DOHH2 (cell line): ENCODE measurements around the gene BTBD18.

Experiments
- H3F3A ChIP-seq: fragments of 200-600 bp; sonication (generic), shearing (Covaris generic); 2 replicates; pipeline ENCODE4 v1.6.0; 2016; ENCODE audit warnings: antibody characterized with exemption, mild to moderate bottlenecking; ENCODE audit not compliant: control insufficient read depth, insufficient read depth
- H3K27ac ChIP-seq: fragments of 200-600 bp; sonication (generic); 2 replicates; pipeline ENCODE4 v1.5.1; 2014; ENCODE audit warnings: low read depth, mild to moderate bottlenecking, low read length, moderate library complexity
- H3K27me3 ChIP-seq: fragments of 200-600 bp; sonication (generic); 2 replicates; pipeline ENCODE4 v1.6.1; 2014; ENCODE audit warnings: mild to moderate bottlenecking, low read length, mixed read lengths; ENCODE audit not compliant: control insufficient read depth
- H3K36me3 ChIP-seq: fragments of 200-600 bp; sonication (generic); 2 replicates; pipeline ENCODE4 v1.6.1; 2014; ENCODE audit warnings: mild to moderate bottlenecking, low read length, moderate library complexity, mixed read lengths; ENCODE audit not compliant: control insufficient read depth
- H3K4me1 ChIP-seq: fragments of 200-600 bp; sonication (generic); 2 replicates; pipeline ENCODE4 v1.6.1; 2014; ENCODE audit warnings: mild to moderate bottlenecking, low read length, mixed read lengths; ENCODE audit not compliant: control insufficient read depth
- H3K4me2 ChIP-seq: fragments of 200-600 bp; sonication (generic); 2 replicates; pipeline ENCODE4 v1.6.0; 2014; ENCODE audit warnings: mild to moderate bottlenecking, low read length, moderate library complexity
- H3K4me3 ChIP-seq: fragments of 200-600 bp; sonication (generic); 2 replicates; pipeline ENCODE4 v1.5.1; 2014; ENCODE audit warnings: mild to moderate bottlenecking, low read length, mixed read lengths
- H3K79me2 ChIP-seq: fragments of 200-600 bp; sonication (generic); 2 replicates; pipeline ENCODE4 v1.6.1; 2014; ENCODE audit warnings: mild to moderate bottlenecking, low read length, mixed read lengths; ENCODE audit not compliant: control insufficient read depth
- H3K9me2 ChIP-seq: fragments of 200-600 bp; sonication (generic); replicated peaks from 2 replicates; pipeline ENCODE4 v1.6.1; 2014; ENCODE audit warnings: mild to moderate bottlenecking, low read length, mixed read lengths; ENCODE audit not compliant: control insufficient read depth
- H3K9me3 ChIP-seq: fragments of 200-600 bp; sonication (generic); 2 replicates; pipeline ENCODE4 v1.6.1; 2014; ENCODE audit warnings: antibody characterized with exemption, low read length, mixed read lengths; ENCODE audit not compliant: control insufficient read depth, insufficient read depth
- H4K20me1 ChIP-seq: fragments of 200-600 bp; sonication (generic); 2 replicates; pipeline ENCODE4 v1.6.0; 2014; ENCODE audit warnings: low read depth, mild to moderate bottlenecking, antibody characterized with exemption, low read length, moderate library complexity; ENCODE audit not compliant: control insufficient read depth, insufficient read depth
- EZH2phosphoT487 ChIP-seq: fragments of 200-600 bp; sonication (generic); IDR thresholded peaks from 2 replicates; pipeline ENCODE4 v1.6.1; 2017; ENCODE audit warnings: borderline replicate concordance, mild to moderate bottlenecking, antibody characterized with exemption, low read length, moderate library complexity, mixed read lengths
- TF ChIP-seq, protein P1 (sequence below): fragments of 200-600 bp; sonication (generic); IDR thresholded peaks from one replicate; pipeline ENCODE4 v1.5.1; 2014; ENCODE audit warnings: antibody characterized with exemption, mild to moderate bottlenecking, low read depth, low read length; ENCODE audit not compliant: poor library complexity, severe bottlenecking

Gene BTBD18

DNA sequence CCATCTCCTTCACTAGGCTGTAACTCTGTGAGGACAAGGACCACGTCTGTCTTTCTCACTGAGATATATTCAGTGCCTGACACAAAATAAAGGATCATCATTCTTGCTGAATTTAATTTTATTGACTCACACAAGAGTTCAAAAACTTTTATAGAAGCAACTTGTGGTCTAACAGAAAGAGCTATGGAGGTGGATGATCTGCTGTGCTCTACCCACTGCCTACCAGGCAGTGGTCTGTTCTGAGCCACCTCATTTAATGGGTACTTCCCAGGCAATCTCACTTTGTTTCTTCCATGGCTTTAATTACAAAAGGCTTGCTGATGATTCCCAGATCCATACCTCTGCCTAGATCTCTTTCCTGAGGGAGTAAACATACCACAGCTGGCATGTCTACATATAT is 4.7 kb downstream of the BTBD18 start:
- Histone ChIP-seq H3K27me3 (no peaks in the 10 kb centered on the region), H3K4me1 (peaks cover 6% of the 10 kb centered on the region), H3K36me3 (peaks cover 46% of the 10 kb centered on the region), H3K9me2 (no peaks in the 10 kb centered on the region), H3K27ac (no peak overlapping the region), H3F3A (peaks cover 17% of the 10 kb centered on the region), H3K4me3 (no peak overlapping the region), H3K4me2 (no peak overlapping the region), H3K9me3 (no peaks in the 10 kb centered on the region), H3K79me2 (peaks cover 20% of the 10 kb centered on the region), H4K20me1 (no peaks in the 10 kb centered on the region)
- TF ChIP-seq EZH2phosphoT487, result no peak
- TF ChIP-seq, protein P1, sequence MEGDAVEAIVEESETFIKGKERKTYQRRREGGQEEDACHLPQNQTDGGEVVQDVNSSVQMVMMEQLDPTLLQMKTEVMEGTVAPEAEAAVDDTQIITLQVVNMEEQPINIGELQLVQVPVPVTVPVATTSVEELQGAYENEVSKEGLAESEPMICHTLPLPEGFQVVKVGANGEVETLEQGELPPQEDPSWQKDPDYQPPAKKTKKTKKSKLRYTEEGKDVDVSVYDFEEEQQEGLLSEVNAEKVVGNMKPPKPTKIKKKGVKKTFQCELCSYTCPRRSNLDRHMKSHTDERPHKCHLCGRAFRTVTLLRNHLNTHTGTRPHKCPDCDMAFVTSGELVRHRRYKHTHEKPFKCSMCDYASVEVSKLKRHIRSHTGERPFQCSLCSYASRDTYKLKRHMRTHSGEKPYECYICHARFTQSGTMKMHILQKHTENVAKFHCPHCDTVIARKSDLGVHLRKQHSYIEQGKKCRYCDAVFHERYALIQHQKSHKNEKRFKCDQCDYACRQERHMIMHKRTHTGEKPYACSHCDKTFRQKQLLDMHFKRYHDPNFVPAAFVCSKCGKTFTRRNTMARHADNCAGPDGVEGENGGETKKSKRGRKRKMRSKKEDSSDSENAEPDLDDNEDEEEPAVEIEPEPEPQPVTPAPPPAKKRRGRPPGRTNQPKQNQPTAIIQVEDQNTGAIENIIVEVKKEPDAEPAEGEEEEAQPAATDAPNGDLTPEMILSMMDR, result no peak

DNA sequence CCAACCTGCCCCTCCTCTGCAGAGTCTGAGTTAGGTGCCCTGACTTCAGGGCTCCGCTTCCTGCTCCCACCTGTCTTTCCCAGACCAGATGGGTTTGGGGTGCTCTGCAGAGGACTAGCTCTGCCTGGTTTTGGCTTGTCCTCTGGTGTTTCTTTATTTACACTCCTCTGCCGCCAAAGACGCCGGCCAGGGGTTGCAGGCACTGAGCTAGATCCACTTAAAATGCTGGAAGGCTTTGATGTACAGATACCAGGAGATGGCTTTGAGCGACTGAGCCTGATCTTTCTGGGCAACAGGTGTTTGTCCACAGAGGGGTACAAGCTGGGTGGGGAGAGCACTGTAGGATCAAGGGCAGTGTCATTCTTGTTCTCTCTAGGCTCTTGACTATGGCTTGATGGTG is 6.4 kb downstream of the BTBD18 start:
- Histone ChIP-seq H3F3A (peaks cover 13% of the 10 kb centered on the region), H3K4me2 (no peak overlapping the region), H3K4me3 (no peak overlapping the region), H3K4me1 (peaks cover 15% of the 10 kb centered on the region), H3K79me2 (peaks cover 30% of the 10 kb centered on the region), H3K9me2 (no peaks in the 10 kb centered on the region), H3K27ac (no peak overlapping the region), H3K27me3 (no peaks in the 10 kb centered on the region), H3K9me3 (no peaks in the 10 kb centered on the region), H3K36me3 (peaks cover 58% of the 10 kb centered on the region), H4K20me1 (no peaks in the 10 kb centered on the region)
- TF ChIP-seq, protein P1, result no peak
- no peak for TF ChIP-seq EZH2phosphoT487

DNA sequence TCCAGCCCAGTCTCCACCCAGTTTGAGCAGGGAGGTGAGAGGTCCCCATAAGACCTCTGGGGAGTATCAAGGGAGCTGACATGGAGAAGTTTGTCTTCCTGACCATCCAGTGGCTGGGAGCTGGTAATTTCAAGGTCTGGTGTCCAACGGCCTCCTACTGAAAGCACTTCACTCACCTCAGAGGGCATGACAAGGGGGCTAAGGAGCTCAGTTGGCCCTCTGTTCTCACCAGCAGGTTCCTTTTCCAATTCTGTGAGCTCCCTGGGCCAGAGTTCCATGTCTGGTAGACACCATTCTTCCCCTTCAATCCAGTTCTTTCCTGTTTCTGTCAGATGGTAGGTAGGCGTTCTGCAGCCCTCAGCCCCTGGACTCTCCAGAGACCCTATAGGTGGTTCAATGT is 7.3 kb downstream of the BTBD18 start:
- Histone ChIP-seq H3K4me3 (no peak overlapping the region), H3K27ac (no peak overlapping the region), H3K36me3 (peaks cover 66% of the 10 kb centered on the region), H3F3A (peaks cover 18% of the 10 kb centered on the region), H3K4me2 (no peak overlapping the region), H3K4me1 (peaks cover 15% of the 10 kb centered on the region), H3K79me2 (peaks cover 30% of the 10 kb centered on the region), H3K9me2 (no peaks in the 10 kb centered on the region), H3K27me3 (no peaks in the 10 kb centered on the region), H4K20me1 (no peaks in the 10 kb centered on the region), H3K9me3 (no peaks in the 10 kb centered on the region)
- TF ChIP-seq, protein P1, result no peak
- no peak for TF ChIP-seq EZH2phosphoT487

DNA sequence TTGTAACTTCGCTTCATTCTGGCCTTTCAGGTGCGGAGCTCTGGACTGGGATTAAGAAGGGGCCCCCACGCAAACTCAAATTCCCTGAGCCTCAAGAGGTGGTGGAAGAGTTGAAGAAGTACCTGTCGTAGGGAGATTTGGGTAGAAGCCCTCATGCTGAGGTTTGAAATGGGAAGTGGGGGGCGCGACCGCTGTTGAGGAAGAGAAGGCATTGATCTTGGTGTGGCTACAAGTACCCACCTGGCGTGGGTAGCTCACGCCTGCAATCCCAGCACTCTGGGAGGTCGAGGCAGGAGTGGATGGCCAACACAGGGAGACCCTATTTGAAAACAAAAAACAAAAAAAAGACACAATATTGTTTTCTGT is 9.5 kb downstream of the BTBD18 start:
- Histone ChIP-seq H3K27me3 (no peaks in the 10 kb centered on the region), H3K9me2 (no peaks in the 10 kb centered on the region), H3K27ac (peak overlapping the region; percentile 65), H3K4me2 (peak overlapping the region; percentile 100), H3K36me3 (peaks cover 86% of the 10 kb centered on the region), H3K4me1 (peaks cover 15% of the 10 kb centered on the region), H3K79me2 (peaks cover 30% of the 10 kb centered on the region), H3F3A (0 out of 2 replicates have a peak, but pooled peaks cover 13% of the 10 kb centered on the region), H3K9me3 (no peaks in the 10 kb centered on the region), H3K4me3 (peak overlapping the region; percentile 84), H4K20me1 (no peaks in the 10 kb centered on the region)
- no peak for TF ChIP-seq EZH2phosphoT487
- TF ChIP-seq, protein P1, result no peak
